ENCODE data around the gene NEK6. TPM values are rescaled to one million over a fixed set of nuclear protein-coding genes. Genes with fewer than 3 reads are reported as not detected.

The NEK6 gene
- polyA plus RNA-seq, 2 of the 4 experiments (the other 2 are of a cell fraction) = 26.1 to 33.7 TPM

- FAIRE-seq (no peak), DNase-seq (ENCODE audit: low read depth in 1 of 2, low spot score in 1 of 2) (no peak), ATAC-seq (no peak)
- ChIA-PET POLR2A (no interaction called here), CTCF (interaction anchor here (0.5 to 1.7 kb wide), 5 partner anchors 9 to 105 kb away, joined by 3 to 4 read pairs (median 4); no protein-coding TSS in a partner anchor)
- Histone ChIP-seq H3K27ac (no peak overlapping the region), H3K4me1 (peaks cover 10% of the 10 kb centered on the region), H3K4me2 (no peak overlapping the region), H3K4me3 (no peak overlapping the region), H3K9me3 (no peaks in the 10 kb centered on the region)
- WGBS (ENCODE audit: missing lambda C conversion rate) = 64% methylated on average over 6 of the region's 6 CpGs
- no peak for TF ChIP-seq NFE2L2 (conservative IDR thresholded peaks at IDR 0.05; ENCODE audit: low read length)
- no peak for TF ChIP-seq HMGXB4 (CRISPR knock-in tag; IDR thresholded peaks at IDR 0.05; ENCODE audit: borderline replicate concordance)
- TF ChIP-seq ZSCAN20 (CRISPR knock-in tag; IDR thresholded peaks at IDR 0.05) = no peak
- no peak for TF ChIP-seq CBX8 (IDR thresholded peaks at IDR 0.05)
- no peak for TF ChIP-seq MAX (IDR thresholded peaks at IDR 0.05)
These were observed 42.3 kb upstream of the NEK6 start for GRCh38 chr9:124215368-124215910.

- ChIA-PET CTCF (interaction anchor here (0.5 to 1.7 kb wide), 5 partner anchors 9 to 104 kb away, joined by 3 to 6 read pairs (median 4); no protein-coding TSS in a partner anchor), POLR2A (no interaction called here)
- FAIRE-seq (no peak), DNase-seq (ENCODE audit: low read depth in 1 of 2, low spot score in 1 of 2) (no peak), ATAC-seq (no peak)
- Histone ChIP-seq H3K4me2 (no peak overlapping the region), H3K4me1 (peaks cover 15% of the 10 kb centered on the region), H3K27ac (no peak overlapping the region), H3K4me3 (no peak overlapping the region), H3K9me3 (no peaks in the 10 kb centered on the region)
- TF ChIP-seq POLR2A (IDR thresholded peaks at IDR 0.05; ENCODE audit: low read length) (no peak), GATA3 (IDR thresholded peaks at IDR 0.05; ENCODE audit: borderline replicate concordance) (no peak), CHD4 (IDR thresholded peaks at IDR 0.05; ENCODE audit: borderline replicate concordance) (no peak), NR3C1 (IDR thresholded peaks at IDR 0.05) (no peak), CBX8 (IDR thresholded peaks at IDR 0.05) (no peak), EP300 (IDR thresholded peaks at IDR 0.05) (no peak), RAD21 (conservative IDR thresholded peaks at IDR 0.05 in 1 of 2, IDR thresholded peaks at IDR 0.05 in 1 of 2) (no peak), KDM1A (IDR thresholded peaks at IDR 0.05; ENCODE audit: low read depth) (no peak), HOXA7 (CRISPR knock-in tag; IDR thresholded peaks at IDR 0.05) (no peak), ZSCAN20 (CRISPR knock-in tag; IDR thresholded peaks at IDR 0.05) (no peak), HDAC2 (IDR thresholded peaks at IDR 0.05) (no peak), RFX5 (IDR thresholded peaks at IDR 0.05) (no peak), TFCP2L1 (CRISPR knock-in tag; IDR thresholded peaks at IDR 0.05) (no peak), MAFK (IDR thresholded peaks at IDR 0.05; ENCODE audit: partially characterized antibody) (no peak), RNF2 (IDR thresholded peaks at IDR 0.05; ENCODE audit: borderline replicate concordance, low read depth) (no peak)
- TF ChIP-seq, protein P1, sequence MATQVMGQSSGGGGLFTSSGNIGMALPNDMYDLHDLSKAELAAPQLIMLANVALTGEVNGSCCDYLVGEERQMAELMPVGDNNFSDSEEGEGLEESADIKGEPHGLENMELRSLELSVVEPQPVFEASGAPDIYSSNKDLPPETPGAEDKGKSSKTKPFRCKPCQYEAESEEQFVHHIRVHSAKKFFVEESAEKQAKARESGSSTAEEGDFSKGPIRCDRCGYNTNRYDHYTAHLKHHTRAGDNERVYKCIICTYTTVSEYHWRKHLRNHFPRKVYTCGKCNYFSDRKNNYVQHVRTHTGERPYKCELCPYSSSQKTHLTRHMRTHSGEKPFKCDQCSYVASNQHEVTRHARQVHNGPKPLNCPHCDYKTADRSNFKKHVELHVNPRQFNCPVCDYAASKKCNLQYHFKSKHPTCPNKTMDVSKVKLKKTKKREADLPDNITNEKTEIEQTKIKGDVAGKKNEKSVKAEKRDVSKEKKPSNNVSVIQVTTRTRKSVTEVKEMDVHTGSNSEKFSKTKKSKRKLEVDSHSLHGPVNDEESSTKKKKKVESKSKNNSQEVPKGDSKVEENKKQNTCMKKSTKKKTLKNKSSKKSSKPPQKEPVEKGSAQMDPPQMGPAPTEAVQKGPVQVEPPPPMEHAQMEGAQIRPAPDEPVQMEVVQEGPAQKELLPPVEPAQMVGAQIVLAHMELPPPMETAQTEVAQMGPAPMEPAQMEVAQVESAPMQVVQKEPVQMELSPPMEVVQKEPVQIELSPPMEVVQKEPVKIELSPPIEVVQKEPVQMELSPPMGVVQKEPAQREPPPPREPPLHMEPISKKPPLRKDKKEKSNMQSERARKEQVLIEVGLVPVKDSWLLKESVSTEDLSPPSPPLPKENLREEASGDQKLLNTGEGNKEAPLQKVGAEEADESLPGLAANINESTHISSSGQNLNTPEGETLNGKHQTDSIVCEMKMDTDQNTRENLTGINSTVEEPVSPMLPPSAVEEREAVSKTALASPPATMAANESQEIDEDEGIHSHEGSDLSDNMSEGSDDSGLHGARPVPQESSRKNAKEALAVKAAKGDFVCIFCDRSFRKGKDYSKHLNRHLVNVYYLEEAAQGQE (IDR thresholded peaks at IDR 0.05) = no peak
- TF ChIP-seq, protein P2, sequence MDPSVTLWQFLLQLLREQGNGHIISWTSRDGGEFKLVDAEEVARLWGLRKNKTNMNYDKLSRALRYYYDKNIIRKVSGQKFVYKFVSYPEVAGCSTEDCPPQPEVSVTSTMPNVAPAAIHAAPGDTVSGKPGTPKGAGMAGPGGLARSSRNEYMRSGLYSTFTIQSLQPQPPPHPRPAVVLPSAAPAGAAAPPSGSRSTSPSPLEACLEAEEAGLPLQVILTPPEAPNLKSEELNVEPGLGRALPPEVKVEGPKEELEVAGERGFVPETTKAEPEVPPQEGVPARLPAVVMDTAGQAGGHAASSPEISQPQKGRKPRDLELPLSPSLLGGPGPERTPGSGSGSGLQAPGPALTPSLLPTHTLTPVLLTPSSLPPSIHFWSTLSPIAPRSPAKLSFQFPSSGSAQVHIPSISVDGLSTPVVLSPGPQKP (IDR thresholded peaks at IDR 0.05; ENCODE audit: low read depth, low read length) = no peak
- WGBS (ENCODE audit: missing lambda C conversion rate) = 87% methylated on average over 15 of the region's 15 CpGs
These were observed 41.8 kb upstream of the NEK6 start for GRCh38 chr9:124215956-124216355.
